Kidney tubule cell (primary cell): ENCODE results near the gene HIPK2.

Source experiments
- DNase-seq: peaks from one replicate; pipeline ENCODE4 v3.0.0-alpha.2; 2018; ENCODE audit warnings: low spot score

HIPK2 gene

DNA sequence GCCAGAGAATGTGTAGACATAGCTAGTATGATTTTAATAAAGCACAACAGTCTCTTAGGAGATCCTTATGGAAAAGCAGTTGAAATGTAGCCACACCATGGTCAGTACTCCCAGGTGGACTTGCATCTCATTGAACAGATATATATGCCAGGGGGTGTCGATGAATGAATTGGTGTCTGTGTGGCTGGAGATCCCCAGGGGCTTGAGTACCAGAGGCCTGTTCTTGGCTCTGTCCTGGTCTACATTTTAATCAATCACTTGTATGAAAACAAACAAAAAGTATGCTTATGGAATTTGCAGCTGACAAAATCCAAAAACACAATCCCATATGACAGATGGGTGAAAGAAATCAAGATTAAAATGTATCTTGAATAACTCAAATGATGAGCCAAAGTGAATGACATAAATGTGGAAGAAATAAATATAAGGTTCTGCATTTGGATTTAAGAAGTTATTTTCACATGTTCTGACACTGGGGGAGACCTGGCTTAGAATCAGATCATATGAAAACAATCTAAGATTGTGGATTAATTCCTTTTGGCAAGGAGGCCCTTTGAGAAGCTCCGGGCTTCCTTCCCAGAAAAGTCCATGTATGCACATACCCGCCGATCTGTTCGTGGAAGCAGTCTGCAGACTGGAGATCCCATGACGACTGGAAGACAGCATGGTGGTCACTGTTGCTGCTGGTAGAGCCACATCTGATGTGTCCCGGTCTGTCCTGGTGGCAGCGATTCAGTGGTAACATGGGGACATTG, 238.7 kb downstream of the HIPK2 start:
- no peak for DNase-seq

DNA sequence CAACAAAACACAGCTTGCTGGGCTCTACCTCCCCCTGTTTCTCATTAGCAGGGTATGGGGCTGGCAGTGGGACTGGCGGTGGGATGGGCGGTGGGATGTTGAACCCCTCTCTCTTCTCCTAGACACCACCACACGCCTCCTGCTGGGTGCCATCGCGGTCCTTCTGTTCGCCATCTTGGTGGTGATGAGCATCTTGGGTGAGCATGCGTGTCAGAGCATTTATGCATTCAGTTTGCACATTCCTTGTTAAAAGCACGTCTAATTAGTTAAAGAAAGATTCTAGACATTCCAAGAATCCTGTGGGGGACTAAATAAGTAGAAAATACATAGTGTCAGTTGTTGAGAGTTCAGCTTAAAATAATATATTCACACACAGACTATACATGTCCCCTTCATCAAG, 241.6 kb downstream of the HIPK2 start:
- DNase-seq = no peak

DNA sequence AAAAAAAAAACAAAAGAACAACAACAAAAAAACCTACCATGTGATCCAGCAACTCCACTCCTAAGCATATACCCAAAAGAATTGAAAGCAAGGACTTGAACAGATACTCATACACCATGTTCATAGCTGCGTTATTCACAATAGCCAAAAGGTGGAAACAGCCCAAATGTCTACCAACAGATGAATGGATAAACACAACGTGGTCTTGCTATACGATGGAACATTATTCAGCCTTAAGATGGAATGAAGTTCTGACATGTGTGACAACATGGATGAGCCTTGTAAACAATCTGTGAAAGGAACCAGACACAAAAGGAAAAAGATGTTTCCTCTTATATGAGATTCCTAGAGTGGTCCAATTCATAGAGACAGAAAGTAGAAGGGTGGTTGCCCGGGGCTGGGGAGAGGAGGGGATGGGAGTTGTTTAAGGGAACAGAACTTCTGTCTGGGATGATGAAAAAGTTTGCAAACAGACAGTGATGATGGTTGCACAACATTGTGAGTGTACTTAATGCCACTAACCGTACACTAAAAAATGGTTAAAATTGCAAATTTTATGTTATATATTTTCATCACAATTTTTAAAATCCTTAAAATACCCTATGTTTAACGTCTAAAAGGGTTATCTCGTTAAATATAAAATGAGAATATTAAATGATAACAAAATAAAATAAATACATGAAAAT, 242.7 kb downstream of the HIPK2 start:
- DNase-seq = no peak

- no peak for DNase-seq
Measured at GRCh38 chr7:139534096-139534495, 243.7 kb downstream of the HIPK2 start.

- no peak for DNase-seq
Measured at GRCh38 chr7:139532636-139533155, 245.1 kb downstream of the HIPK2 start.

DNA sequence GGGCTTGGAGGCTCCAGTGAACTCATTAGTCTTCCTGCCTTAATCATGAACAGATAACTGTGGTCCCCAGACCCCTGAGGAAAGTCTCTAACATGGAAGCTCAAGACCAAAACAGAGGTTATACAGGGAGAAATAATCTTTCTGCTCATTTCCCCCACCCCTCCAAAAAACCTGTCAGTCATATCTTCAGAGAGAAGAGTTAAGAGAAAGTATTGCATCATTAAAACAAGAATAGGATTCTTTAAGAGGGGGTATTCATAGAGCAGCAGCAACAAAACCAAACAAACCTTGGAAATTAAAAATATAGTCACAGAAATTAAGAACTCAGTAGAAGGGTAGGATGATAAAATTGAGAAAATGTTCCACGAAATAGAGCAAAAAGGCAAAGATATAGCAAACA, 246.7 kb downstream of the HIPK2 start:
- no peak for DNase-seq

- no peak for DNase-seq
Measured at GRCh38 chr7:139526578-139527544, 250.9 kb downstream of the HIPK2 start.

- DNase-seq = no peak
Measured at GRCh38 chr7:139525750-139526149, 252.0 kb downstream of the HIPK2 start.

- DNase-seq = no peak
Measured at GRCh38 chr7:139525239-139525638, 252.6 kb downstream of the HIPK2 start.

- no peak for DNase-seq
Measured at GRCh38 chr7:139523968-139524815, 253.6 kb downstream of the HIPK2 start.

GRCh38 chr7:139523199-139523941, 254.4 kb downstream of the HIPK2 start, which contains the start of gene CLEC2L:
Gene CLEC2L (plus strand): TSS chr7:139523685. CDS start chr7:139523928, 243 bp downstream.
- no peak for DNase-seq

DNA sequence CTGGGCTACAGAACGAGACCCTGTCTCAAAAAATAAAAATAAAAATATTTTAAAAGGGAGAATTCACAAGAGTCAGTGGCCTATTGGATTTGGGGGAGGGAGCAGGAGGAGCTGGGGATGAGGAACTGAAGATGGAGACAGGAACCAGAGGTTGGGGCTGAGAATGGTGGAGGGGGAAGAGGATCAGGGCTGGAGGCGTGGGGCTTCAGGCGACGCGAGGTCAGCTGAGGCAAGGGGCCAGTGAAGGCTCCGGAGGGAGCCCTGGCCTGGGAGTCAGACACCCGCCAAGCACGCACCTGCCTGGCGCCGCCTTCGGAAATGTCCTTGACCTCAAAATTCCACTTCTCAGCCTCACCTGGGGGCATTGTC, 255.0 kb downstream of the HIPK2 start:
- DNase-seq = no peak

GRCh38 chr7:139521439-139521838, 256.4 kb downstream of the HIPK2 start:
- DNase-seq = no peak

GRCh38 chr7:139515266-139515665, 262.5 kb downstream of the HIPK2 start:
- no peak for DNase-seq
